Stimulated activated CD4-positive, alpha-beta T cell treated with anti-CD3 and anti-CD28 coated beads, Interleukin-1b, Interleukin-23, amount 100 ng/mL, for 1 hour (primary cell): ENCODE data around the gene CCNY.

Experiments
- DNase-seq, 2 donors: peaks; one replicate each; pipeline ENCODE4 v3.0.0-alpha.2; 2020; ENCODE audit warnings: low read depth in 2 of 2

The CCNY gene

DNA sequence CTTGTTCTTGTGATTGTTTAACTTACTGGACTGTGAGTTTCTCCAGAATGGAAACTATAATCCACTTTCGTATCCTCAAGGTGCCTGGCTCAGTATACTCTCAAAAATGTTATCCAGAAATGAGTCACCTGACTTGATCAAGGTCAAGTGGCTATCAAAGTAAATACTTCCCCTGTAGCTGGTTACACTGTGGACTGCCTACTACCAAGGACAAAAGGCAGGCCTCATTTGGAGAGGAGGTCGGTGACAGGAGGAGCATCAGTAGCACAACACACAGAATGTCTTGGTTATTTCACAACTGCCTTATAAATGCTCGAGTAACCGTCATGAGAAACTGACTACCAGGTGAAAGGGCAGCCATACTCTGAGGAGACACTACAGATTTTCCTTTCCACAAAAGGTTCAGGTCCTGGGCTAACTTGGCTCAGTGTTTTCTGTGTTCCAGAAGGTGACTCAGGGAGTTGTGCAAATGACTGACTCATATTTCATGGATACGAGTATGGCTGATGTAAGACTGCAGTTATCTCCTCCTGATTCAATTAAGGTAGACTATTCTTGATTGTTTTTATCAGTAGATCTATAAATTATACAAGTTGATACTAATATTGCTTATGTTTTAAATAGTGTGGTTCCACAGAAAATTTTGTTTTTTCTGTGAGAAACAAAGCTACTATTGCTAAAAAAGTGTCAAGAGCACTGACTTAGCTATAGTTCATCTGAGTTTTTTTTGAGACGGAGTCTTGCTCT, 4.2 kb upstream of the CCNY start:
- no peak for DNase-seq

DNA sequence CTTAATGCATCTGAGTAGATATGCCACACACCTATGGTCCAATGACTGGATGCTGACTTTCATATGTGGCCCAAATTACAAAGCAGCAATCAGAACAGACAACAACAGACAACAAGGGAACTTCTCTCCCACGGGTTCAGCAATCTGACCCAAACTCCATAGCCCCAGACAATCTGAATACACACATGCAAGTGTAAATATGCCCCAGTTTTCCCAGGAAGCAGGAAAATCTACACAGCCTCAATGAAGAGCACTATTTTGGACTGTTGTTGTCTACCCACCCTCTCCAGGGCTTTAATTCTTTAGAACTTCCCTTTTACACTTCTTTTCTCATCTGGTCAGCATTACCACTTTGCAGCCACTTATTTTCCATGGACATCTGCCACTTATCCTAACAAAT, 2.0 kb upstream of the CCNY start:
- no peak for DNase-seq

DNA sequence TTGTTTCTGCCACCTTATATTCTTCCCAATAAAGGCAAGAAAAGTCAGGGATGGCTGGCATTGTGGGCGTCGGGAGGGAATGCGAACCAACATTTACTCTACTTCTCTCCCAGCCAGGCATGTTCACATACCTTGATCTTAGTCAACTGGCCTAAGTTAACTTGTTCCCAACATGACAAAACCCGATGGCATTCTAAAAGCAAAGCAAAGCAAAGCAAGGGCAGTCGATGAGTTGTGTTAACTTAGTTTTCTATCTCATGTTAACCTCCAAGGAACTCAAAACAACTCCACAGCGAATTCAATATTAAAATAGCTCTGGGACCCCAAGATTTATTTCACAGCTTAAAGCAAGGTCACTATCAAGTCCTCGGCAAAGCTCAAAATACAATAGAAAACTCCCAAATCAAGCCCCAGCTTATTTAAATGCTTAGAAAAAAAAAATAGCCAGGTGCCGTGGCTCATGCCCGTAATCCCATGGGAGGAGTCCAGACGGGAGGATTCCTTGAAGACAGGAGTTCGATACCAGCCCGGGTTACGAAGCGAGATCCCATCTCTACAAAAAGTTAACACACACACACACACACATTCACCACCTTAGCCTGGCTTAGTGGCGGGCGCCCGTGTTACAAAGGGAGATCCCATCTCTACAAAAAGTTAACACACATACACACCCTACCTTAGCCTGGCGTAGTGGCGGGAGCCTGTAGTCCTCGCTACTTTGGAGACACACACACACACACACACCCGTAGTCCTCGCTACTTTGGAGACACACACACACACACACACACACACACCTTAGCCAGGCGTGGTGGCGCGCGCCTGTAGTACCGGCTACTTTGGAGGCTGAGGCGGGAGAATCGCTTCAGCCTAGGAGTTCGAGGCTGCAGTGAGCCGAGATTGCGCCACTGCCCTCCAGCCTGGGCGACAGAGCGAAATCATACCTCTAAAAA, 901 bp upstream of the CCNY start:
- DNase-seq = no peak

DNA sequence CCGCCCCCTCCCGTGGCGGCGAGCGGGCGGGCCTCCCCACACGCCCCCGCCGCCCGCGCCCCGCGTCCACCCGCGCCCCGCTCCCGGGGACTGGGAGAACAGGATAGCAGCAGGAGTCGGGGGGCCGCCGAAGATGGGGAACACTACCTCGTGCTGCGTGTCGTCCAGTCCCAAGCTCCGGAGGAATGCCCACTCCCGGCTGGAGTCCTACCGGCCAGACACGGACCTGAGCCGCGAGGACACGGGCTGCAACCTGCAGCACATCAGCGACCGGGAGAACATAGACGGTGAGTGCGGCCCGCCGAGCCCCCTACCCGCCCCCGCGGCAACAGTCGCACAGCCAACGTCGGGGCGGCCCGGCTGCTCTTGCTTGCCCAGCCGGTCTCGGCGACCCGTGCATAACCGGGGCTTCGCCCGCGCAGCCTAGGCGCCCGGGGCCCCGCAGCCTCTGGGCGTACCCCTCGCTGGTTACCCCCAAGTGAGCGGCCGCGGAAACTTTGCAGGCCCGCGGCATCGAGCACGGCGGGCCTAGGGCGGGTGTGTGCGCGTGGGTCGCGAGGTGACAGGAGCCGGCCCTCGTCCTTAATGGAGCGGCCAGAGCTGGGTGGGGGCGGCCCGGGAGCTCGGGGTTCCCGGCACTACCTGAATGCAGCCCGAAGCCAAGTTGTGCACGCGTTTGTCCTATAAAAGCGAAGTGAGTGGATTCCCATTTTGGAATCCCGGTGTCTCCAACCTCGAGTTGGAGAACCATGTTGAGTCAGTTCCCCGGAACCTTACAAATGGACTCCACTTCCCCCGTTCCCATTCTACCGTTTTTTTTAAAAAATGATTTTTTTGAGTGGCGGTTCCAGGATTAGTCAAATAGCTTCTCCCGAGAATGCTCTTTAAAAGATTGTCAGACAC, 863 bp downstream of the CCNY start:
- no peak for DNase-seq

DNA sequence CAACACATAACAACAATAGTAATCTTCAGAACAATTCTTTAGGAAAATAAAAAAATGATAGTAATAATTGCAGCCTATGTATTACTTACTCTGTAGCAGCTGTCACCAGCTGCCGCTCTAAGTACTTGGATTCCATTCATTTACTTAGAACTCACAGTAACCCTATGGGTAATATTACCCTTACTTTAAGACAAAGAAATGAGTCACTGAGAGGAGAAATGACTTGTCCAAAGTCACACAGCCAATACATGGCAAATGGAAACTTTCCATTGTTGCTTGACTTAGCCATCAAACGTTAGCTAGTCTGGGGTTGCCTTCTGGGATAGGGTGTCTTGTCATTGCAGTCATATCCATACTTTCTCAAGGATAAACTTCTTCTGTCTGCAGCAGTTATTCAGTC, 3.6 kb downstream of the CCNY start:
- no peak for DNase-seq

DNA sequence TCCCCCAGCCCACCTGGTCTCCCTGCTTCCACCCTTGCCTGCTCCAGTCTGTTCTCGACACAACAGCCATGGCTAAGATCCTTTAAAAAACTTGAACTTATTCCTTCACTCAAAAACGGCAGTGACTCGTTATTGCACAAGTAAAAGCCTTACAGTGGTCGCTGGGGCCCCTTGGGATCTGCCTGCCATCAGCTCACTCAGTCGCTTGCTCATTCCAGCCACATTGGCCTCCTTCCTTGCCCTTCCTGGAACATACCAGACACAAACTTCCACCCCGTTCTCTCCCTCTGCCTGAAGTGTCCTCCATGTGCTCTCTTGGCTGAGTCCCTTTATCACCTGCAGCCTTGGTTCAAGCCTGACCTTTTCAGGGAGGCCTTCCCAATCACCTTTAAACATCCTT, 4.7 kb downstream of the CCNY start:
- no peak for DNase-seq

DNA sequence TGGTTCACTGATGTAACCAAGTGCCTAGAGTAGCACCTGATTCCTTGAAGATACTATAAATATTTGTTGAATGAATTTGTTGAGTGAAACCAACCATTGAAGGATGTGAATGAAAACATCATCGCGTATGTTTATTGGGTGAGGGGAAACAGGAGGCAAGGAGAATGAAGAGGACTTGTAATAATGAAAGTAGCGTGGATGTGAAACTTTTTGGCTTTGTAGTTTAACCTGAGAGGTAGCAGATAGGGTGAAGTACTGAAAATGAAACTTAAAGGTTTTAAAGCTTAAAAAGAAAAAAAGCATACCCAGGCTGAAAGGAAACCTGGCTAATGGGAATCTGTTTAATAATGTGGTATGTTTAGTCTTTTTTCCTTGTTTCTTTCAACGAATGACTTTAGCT, 5.2 kb downstream of the CCNY start:
- DNase-seq = no peak

DNA sequence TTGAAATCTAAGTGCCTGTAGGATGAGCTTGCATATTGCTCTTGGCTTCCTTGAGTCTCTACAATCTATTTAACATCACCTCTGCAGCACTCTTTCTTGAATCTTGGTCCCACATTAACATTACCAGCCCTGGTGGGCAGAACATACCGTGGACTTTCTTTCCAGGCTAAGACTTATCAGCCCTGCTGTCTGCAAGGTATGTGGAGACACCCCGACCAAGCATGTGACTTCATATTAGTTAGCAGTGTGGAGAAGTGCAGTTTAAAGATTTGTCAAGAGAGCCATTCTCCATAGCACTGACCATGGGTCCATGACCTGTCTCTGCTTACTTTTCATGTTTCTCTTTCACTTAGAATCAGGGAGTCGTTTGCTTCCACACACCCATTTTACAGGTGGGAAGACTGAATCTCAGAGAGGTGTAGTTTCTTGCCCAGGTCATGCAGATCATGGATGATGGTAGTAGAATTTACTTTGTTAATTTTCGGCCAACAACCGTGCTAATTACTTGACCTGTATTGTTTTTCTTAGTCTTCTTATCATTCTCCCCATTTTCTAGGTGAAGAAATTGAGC, 6.0 kb downstream of the CCNY start:
- no peak for DNase-seq

DNA sequence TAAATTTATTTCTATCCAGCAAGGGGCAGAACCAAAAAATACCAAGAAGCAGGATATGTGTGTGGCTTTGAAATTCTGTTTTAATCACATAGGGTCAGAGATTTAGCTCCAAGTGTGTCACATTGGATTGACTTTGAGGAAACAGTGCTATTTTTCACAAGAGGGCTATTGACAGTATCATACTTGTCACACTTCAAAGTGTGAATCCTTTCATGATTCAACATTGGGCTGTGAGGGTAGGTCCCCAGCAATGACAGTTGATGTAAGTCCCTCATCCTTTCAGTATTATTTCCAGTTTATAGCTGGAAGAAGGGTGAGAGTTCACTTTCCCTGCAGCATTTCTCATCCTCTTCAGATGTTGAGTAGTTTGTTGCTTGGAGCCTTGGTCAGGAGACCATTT, 7.4 kb downstream of the CCNY start:
- DNase-seq = no peak

DNA sequence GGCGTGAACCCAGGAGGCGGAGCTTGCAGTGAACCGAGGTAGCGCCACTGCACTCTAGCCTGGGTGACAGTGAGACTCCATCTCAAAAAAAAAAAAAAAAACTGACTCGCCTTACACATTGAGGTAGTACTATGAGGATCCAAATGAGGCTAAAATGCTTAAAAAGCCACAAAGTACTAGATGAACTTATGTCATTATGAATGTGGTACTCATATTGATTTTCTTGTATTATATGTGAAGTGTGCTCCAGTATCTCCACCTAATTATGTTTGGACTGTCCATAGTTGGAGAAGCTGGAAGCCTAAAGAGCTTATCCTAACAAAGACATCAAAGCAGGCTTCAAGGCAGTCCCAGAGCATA, 9.1 kb downstream of the CCNY start:
- DNase-seq = no peak

DNA sequence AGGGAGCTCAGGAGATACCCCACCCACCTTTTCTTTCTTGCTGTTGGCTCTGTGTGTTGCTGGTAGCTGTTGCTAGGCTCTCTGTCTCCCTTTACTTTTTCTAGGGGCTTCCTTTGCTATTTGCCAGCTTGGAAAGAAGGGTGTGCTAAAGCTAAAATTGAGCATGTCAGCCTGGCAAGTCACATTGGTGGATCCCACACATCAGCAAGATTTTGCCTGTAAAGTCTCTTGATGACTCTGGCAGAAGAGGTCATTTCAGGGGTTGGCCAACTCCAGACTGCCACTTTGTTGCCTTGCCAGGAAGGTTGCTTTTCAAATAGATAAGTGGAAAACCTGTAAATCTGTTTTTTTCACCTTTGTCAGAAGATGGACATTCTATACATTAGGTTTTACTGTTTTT, 9.9 kb downstream of the CCNY start:
- no peak for DNase-seq

DNA sequence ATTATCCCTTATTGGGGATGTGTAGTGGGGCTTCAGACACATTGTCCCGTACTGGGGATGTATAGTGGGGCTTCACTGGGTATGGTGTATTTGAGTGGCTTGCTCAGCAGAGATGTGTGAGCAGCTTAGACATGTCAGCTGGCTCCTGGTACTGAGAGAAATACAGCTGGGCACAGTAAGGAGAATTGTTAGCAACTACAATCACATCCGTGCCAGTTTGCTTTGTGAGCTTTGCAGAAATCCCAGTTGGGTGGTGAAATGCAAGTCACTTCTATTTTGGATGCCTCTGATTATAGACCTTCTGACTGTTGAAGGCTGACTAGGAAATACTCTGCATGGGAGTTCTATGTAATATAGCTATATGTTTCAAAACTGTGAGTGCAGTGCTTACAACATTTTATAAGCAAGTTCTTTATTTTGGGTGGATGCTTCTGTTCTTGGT, 10.8 kb downstream of the CCNY start:
- DNase-seq = no peak

DNA sequence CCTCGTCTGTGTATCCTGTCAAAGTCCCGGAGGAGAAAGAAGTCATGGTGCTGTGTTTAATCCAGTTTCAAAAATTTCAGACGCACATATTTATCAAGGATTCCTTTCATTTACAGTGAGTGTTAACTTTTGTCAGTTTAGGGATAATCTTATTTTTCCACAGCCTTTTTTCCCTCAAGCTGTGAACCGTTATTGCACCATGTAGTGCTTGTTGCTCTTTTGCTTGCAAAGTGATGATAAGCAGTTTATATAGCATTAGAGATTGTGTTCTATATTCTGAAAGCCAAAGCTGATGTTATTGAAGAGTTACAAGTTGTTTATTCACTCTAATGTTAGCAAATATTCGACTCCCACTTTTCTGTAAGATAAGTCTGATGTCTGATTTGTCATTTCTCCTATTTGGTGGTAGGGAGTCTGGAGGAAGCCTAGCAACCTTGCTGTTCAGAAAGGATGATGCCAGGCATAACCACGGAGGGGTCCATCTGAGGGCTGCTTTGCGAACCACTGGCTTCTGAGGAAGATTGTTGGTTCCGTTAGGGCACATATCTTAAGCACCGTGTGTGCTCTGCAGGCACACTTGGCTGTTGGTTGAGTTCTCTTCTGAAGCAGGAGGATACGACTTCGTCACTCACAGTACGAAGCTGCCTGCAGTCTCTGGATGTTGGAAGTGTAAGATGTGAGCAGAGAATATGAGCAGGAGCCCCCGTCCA, 11.7 kb downstream of the CCNY start:
- DNase-seq = no peak

DNA sequence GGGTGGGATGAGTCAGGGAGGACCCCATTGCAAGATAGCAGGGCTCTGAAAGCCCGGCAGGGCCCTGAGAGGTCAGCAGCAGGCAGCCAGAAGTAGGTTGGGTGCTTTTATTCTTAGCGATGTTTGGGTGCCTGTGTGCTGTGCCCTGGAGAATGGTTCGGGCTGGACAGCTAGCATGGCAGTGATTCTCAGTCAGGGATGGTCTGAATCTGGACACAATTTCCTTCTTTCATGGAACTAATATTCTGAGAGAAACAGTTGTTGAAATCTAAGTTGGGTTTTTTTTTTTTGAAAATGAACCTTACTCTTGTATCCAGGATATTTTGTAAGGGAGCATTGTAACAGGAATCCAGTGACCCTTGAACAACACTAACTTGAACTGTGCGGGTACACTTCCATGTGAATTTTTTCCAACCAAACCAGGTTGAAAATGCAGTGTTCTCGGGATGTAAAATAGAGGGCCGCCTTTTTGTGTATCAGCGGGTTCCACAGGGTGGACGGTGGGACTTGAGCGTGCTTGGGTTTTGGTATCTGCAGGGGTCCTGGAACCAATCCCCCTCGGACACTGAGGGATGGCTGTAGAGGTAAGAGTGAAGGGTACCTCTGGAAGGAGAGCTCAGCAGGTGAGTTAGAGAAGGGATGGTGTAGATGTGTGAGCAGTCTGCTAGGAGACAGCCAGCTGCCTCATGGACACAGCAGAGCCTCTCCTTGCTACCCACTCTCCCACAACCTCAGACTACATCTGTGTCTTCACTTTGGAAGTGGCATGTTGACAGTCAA, 12.5 kb downstream of the CCNY start:
- no peak for DNase-seq

DNA sequence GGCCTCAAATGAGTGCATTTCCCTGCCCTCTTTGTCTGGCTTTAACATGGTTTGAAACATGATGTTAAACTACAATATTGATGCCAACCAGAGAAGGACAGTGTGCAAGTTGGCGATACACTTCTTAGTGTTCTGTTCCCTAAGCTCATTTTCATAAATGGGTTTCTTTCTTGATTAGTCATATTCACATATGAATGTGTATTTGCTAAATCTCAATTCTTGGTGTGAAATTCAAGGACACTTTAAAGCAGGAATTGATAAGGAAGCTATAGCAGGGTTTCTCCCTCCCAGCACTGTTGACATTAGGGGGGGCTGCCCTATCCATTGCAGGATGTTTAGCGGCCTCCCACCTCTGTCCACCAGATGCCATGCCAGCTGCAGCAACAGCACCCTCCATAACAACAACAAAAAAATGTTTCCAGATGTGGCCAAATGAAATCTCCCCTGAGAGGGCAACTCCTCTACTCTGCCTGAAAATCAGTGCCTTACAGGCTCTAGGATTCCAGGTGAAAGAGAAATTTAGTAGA, 13.1 kb downstream of the CCNY start:
- no peak for DNase-seq

DNA sequence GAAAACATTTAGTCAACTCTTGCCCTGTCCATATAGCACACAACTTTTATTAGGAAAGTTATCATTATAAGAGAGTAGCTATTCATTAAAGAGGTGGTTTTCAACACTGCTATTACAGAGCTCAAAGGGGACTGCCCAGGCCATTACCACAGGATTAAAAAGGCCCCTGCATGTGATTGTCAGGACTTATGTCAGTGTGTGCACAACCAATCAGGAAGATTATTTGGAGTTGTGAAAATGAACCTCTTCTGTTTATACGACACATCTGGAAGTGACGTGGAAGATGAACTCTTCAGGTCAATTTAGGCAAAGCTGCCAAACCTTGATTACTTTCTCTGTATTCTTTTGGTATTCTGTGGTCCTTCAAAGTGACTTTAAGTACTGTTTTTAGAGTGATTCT, 14.7 kb downstream of the CCNY start:
- DNase-seq = no peak

DNA sequence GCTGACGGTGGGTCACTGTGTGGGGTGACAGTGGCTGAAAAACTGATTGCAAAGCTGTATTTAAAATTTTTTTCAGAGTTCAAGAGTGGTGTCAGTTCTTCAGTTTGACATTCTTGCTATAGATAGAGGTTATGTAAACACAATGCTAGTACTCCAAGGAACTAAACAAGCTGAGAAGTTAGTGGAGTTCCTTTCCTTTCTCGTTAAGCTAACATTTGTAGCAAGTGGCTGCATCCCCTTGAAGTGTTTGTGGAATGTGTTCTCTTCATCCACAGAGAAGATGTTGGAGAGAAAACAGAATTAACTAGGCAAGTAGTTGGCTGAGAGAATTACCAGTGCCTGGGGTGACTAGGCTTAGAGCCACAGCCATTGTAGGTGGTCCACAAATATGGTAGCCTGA, 15.8 kb downstream of the CCNY start:
- no peak for DNase-seq

DNA sequence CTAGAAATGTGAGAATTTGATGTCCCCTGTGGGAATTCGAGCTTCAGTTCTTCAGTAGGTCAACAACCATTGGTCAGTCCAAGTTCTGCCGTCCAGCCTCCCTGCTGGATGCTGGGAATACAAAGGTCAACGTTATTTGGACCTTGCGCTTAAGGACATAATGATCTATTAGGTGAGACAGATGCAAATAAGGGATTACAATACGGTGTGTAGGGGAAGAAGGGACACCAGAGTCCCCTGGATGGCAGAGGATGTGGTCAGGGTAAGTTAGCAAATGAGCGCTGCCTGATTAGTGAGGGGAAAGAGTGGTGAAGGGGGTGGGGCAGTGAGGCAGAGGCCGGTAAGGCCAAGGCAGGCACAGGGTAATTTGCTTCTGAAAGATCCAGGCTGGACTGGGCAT, 16.2 kb downstream of the CCNY start:
- no peak for DNase-seq

DNA sequence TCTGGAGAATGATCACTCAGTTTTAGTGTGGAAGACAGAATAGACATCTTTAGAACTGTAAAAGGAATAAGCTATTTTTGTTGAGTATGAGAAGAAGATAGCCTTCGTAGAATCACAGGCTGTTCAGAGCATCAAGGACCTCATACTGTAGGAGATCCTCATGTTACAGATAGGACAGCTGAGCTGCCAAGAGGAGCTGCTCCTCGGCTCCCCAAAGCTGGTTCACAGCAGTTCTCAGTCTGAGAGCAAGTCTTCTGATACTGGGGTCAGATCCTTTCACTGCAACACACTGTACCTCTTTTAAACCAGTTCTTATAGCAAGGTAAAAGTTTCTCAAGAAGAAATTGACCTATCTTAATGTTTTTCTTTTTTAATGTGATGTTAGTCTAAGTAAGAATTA, 17.1 kb downstream of the CCNY start:
- no peak for DNase-seq

DNA sequence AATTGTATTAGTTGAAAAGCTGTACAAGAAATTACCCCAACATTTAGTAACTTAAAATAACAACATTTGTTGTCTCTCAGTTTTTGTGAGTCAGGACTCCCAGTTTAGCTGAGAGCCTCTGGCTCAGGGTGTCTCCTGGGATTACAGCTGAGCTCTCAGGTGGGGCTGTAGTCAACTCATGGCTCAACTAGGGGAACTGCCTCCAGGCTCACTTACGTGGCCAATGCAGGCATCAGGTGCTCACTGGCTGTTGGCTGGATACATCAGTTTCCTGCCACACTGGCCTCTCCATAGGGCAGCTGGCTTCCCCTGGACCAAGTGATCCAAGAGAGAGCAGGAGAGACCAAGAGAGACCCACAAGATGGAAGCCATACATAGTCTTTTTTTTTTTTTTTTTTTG, 17.5 kb downstream of the CCNY start:
- no peak for DNase-seq
